ENCODE measurements around the gene SPATA2. TPM values are rescaled to one million over a fixed set of nuclear protein-coding genes. Genes with fewer than 3 reads are reported as not detected.

Gene SPATA2
- total and polyA plus RNA-seq, 5 donors from 2014 or later, result 2.1 to 19.1 (median 3.4) TPM

GRCh38 chr20:49914310-49915117 is 815 bp downstream of the SPATA2 start:
- H3K36me3 Mint-ChIP-seq, result peaks cover 4% of the 10 kb centered on the region
- Histone ChIP-seq H3K27ac (ENCODE audit: insufficient read depth, low read length, poor library complexity, severe bottlenecking) (peak overlapping the region; percentile 100), H3K9me3 (ENCODE audit: control insufficient read depth in 2 of 2, low read length in 2 of 2) (no peaks in the 10 kb centered on the region), H3K4me3 (ENCODE audit: low read depth, low read length) (peak overlapping the region; percentile 85), H3K4me1 (ENCODE audit: control insufficient read depth, insufficient read depth, low read length, poor library complexity, severe bottlenecking) (peaks cover 30% of the 10 kb centered on the region), H3K27me3 (ENCODE audit: control insufficient read depth, insufficient read depth, low read length) (no peaks in the 10 kb centered on the region), H3K36me3 (ENCODE audit: control insufficient read depth, insufficient read depth, low read length) (peaks cover 14% of the 10 kb centered on the region)
- H3K4me3 Mint-ChIP-seq, result peak overlapping the region; percentile 96 to 100 (median 98)
- peaks cover 10% of the 10 kb centered on the region for H3K27me3 Mint-ChIP-seq
- H3K27ac Mint-ChIP-seq, result peak overlapping the region; percentile 77 to 100 (median 91)
- peaks cover 10 to 43% (median 32%) of the 10 kb centered on the region in 4 donors for H3K4me1 Mint-ChIP-seq
- DNase-seq, result peak in 1 of 3 donors; percentile 42
- H3K9me3 Mint-ChIP-seq, result peaks cover 0 to 2% (median 0%) of the 10 kb centered on the region in 7 donors
- no peak for ATAC-seq (ENCODE audit: low read depth in 2 of 2)

GRCh38 chr20:49913399-49914047 is 1.8 kb downstream of the SPATA2 start:
- Mint-ChIP-seq H3K27me3 (peaks cover 10% of the 10 kb centered on the region), H3K4me3 (peak overlapping the region; percentile 81 to 98 (median 90)), H3K27ac (peak overlapping the region; percentile 77 to 100 (median 91)), H3K36me3 (peaks cover 7% of the 10 kb centered on the region), H3K4me1 (peaks cover 10 to 44% (median 33%) of the 10 kb centered on the region in 4 donors), H3K9me3 (peaks cover 0 to 2% (median 0%) of the 10 kb centered on the region in 7 donors)
- Histone ChIP-seq H3K27ac (ENCODE audit: insufficient read depth, low read length, poor library complexity, severe bottlenecking) (no peak overlapping the region), H3K27me3 (ENCODE audit: control insufficient read depth, insufficient read depth, low read length) (no peaks in the 10 kb centered on the region), H3K9me3 (ENCODE audit: control insufficient read depth in 2 of 2, low read length in 2 of 2) (no peaks in the 10 kb centered on the region), H3K4me3 (ENCODE audit: low read depth, low read length) (no peak overlapping the region), H3K4me1 (ENCODE audit: control insufficient read depth, insufficient read depth, low read length, poor library complexity, severe bottlenecking) (peaks cover 30% of the 10 kb centered on the region), H3K36me3 (ENCODE audit: control insufficient read depth, insufficient read depth, low read length) (peaks cover 21% of the 10 kb centered on the region)
- no peak for DNase-seq
- ATAC-seq (ENCODE audit: low read depth in 2 of 2), result no peak

GRCh38 chr20:49910340-49910706 is 5.0 kb downstream of the SPATA2 start:
- ATAC-seq (ENCODE audit: low read depth in 2 of 2) (no peak), DNase-seq (no peak)
- H3K9me3 Mint-ChIP-seq, result no peaks in the 10 kb centered on the region
- peaks cover 22% of the 10 kb centered on the region for H3K4me1 ChIP-seq (ENCODE audit: control insufficient read depth, insufficient read depth, low read length, poor library complexity, severe bottlenecking)
- peaks cover 6 to 33% (median 25%) of the 10 kb centered on the region in 4 donors for H3K4me1 Mint-ChIP-seq
- peaks cover 5% of the 10 kb centered on the region for H3K27me3 Mint-ChIP-seq
- H3K36me3 Mint-ChIP-seq, result peaks cover 24% of the 10 kb centered on the region
- no peak overlapping the region for H3K4me3 ChIP-seq (ENCODE audit: low read depth, low read length)
- H3K27ac Mint-ChIP-seq, result no peak overlapping the region
- peaks cover 41% of the 10 kb centered on the region for H3K36me3 ChIP-seq (ENCODE audit: control insufficient read depth, insufficient read depth, low read length)
- H3K9me3 ChIP-seq (ENCODE audit: control insufficient read depth in 2 of 2, low read length in 2 of 2), result no peaks in the 10 kb centered on the region
- H3K4me3 Mint-ChIP-seq, result peak overlapping the region in 1 of 4 donors; percentile 44
- H3K27me3 ChIP-seq (ENCODE audit: control insufficient read depth, insufficient read depth, low read length), result no peaks in the 10 kb centered on the region
- no peak overlapping the region for H3K27ac ChIP-seq (ENCODE audit: insufficient read depth, low read length, poor library complexity, severe bottlenecking)

GRCh38 chr20:49909499-49910339 is 5.6 kb downstream of the SPATA2 start:
- peaks cover 5% of the 10 kb centered on the region for H3K27me3 Mint-ChIP-seq
- no peak for ATAC-seq (ENCODE audit: low read depth in 2 of 2)
- H3K4me1 Mint-ChIP-seq, result peaks cover 6 to 31% (median 23%) of the 10 kb centered on the region in 4 donors
- no peak overlapping the region for H3K27ac ChIP-seq (ENCODE audit: insufficient read depth, low read length, poor library complexity, severe bottlenecking)
- peak overlapping the region in 1 of 4 donors; percentile 60 for H3K4me3 Mint-ChIP-seq
- no peak for DNase-seq
- peaks cover 20% of the 10 kb centered on the region for H3K4me1 ChIP-seq (ENCODE audit: control insufficient read depth, insufficient read depth, low read length, poor library complexity, severe bottlenecking)
- H3K36me3 ChIP-seq (ENCODE audit: control insufficient read depth, insufficient read depth, low read length), result peaks cover 48% of the 10 kb centered on the region
- H3K9me3 ChIP-seq (ENCODE audit: control insufficient read depth in 2 of 2, low read length in 2 of 2), result no peaks in the 10 kb centered on the region
- H3K9me3 Mint-ChIP-seq, result no peaks in the 10 kb centered on the region
- peak overlapping the region in 1 of 3 donors; percentile 62 for H3K27ac Mint-ChIP-seq
- no peak overlapping the region for H3K4me3 ChIP-seq (ENCODE audit: low read depth, low read length)
- H3K27me3 ChIP-seq (ENCODE audit: control insufficient read depth, insufficient read depth, low read length), result no peaks in the 10 kb centered on the region
- H3K36me3 Mint-ChIP-seq, result peaks cover 25% of the 10 kb centered on the region

GRCh38 chr20:49908258-49908565 is 7.1 kb downstream of the SPATA2 start:
- Histone ChIP-seq H3K4me3 (ENCODE audit: low read depth, low read length) (no peak overlapping the region), H3K27ac (ENCODE audit: insufficient read depth, low read length, poor library complexity, severe bottlenecking) (no peak overlapping the region), H3K4me1 (ENCODE audit: control insufficient read depth, insufficient read depth, low read length, poor library complexity, severe bottlenecking) (peaks cover 5% of the 10 kb centered on the region), H3K36me3 (ENCODE audit: control insufficient read depth, insufficient read depth, low read length) (peaks cover 57% of the 10 kb centered on the region), H3K9me3 (ENCODE audit: control insufficient read depth in 2 of 2, low read length in 2 of 2) (no peaks in the 10 kb centered on the region), H3K27me3 (ENCODE audit: control insufficient read depth, insufficient read depth, low read length) (no peaks in the 10 kb centered on the region)
- no peak for ATAC-seq (ENCODE audit: low read depth in 2 of 2)
- Mint-ChIP-seq H3K36me3 (peaks cover 36% of the 10 kb centered on the region), H3K9me3 (peaks cover 0 to 2% (median 0%) of the 10 kb centered on the region in 7 donors), H3K4me3 (no peak overlapping the region), H3K27ac (no peak overlapping the region), H3K4me1 (peaks cover 6 to 17% (median 15%) of the 10 kb centered on the region in 4 donors), H3K27me3 (no peaks in the 10 kb centered on the region)
- no peak for DNase-seq

GRCh38 chr20:49907405-49908257 is 7.7 kb downstream of the SPATA2 start:
- Histone ChIP-seq H3K4me3 (ENCODE audit: low read depth, low read length) (no peak overlapping the region), H3K36me3 (ENCODE audit: control insufficient read depth, insufficient read depth, low read length) (peaks cover 57% of the 10 kb centered on the region), H3K27ac (ENCODE audit: insufficient read depth, low read length, poor library complexity, severe bottlenecking) (no peak overlapping the region), H3K27me3 (ENCODE audit: control insufficient read depth, insufficient read depth, low read length) (no peaks in the 10 kb centered on the region), H3K9me3 (ENCODE audit: control insufficient read depth in 2 of 2, low read length in 2 of 2) (no peaks in the 10 kb centered on the region), H3K4me1 (ENCODE audit: control insufficient read depth, insufficient read depth, low read length, poor library complexity, severe bottlenecking) (no peaks in the 10 kb centered on the region)
- Mint-ChIP-seq H3K9me3 (peaks cover 0 to 2% (median 0%) of the 10 kb centered on the region in 7 donors), H3K4me1 (peaks cover 3 to 15% (median 12%) of the 10 kb centered on the region in 4 donors), H3K27ac (no peak overlapping the region), H3K27me3 (no peaks in the 10 kb centered on the region), H3K4me3 (no peak overlapping the region), H3K36me3 (peaks cover 36% of the 10 kb centered on the region)
- DNase-seq (no peak), ATAC-seq (ENCODE audit: low read depth in 2 of 2) (no peak)

Data from CD4-positive, CD25-positive, alpha-beta regulatory T cell (primary cell).